Testis (tissue), 2 donors: ENCODE data around the gene ABHD12.

Experiments used
- POLR2A ChIP-seq: fragments of 450-650 bp; IDR thresholded peaks from one replicate; pipeline ENCODE4 v1.6.1; 2017; ENCODE audit warnings: antibody characterized with exemption, mild to moderate bottlenecking, moderate library complexity
- TF ChIP-seq, protein P1 (sequence below), 3 experiments: fragments of 450-650 bp in 2 of 3; fragments of 200-600 bp in 1 of 3; sonication (generic) in 1 of 3; IDR thresholded peaks; one replicate each; pipeline ENCODE4 v1.5.1; 2016 to 2019; ENCODE audit warnings: antibody characterized with exemption in 3 of 3, mild to moderate bottlenecking in 2 of 3, moderate library complexity in 1 of 3

DNA sequence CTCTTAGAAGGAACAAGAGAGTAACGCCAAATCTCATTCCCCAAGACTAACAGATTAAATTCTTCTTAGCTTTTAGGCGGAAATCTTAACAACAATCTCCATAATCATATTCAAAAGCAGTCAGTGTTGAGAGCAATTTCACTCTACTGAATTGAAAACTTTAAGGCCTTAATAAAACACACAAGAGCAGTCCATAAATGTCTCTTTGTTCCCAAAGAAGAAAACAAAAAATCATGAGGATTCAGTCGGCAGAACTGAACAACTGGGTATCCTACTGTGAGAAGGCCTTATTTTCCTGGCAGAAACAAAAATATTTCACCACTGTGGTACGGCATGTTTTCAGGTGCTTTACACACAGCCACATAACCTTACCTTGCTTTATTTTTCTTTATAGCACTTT, 14.4 kb downstream of the ABHD12 start:
- TF ChIP-seq, protein P1, sequence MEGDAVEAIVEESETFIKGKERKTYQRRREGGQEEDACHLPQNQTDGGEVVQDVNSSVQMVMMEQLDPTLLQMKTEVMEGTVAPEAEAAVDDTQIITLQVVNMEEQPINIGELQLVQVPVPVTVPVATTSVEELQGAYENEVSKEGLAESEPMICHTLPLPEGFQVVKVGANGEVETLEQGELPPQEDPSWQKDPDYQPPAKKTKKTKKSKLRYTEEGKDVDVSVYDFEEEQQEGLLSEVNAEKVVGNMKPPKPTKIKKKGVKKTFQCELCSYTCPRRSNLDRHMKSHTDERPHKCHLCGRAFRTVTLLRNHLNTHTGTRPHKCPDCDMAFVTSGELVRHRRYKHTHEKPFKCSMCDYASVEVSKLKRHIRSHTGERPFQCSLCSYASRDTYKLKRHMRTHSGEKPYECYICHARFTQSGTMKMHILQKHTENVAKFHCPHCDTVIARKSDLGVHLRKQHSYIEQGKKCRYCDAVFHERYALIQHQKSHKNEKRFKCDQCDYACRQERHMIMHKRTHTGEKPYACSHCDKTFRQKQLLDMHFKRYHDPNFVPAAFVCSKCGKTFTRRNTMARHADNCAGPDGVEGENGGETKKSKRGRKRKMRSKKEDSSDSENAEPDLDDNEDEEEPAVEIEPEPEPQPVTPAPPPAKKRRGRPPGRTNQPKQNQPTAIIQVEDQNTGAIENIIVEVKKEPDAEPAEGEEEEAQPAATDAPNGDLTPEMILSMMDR (IDR thresholded peaks at IDR 0.05), result no peak
- TF ChIP-seq POLR2A, result no peak
